Measurements from ENCODE around the gene ZBTB20. TPM values are rescaled to one million over a fixed set of nuclear protein-coding genes. Genes with fewer than 3 reads are reported as not detected.

Gene ZBTB20
- total RNA-seq, 1 experiment from 2014 or later = 10.7 TPM

GRCh38 chr3:114874522-114874971 is 272.5 kb downstream of the ZBTB20 start:
- POLR2A ChIA-PET = interaction anchor here (0.8 kb wide), 1 partner anchor 11 kb away, joined by 5 read pairs; no protein-coding TSS in a partner anchor
- no TSS peak for BruUV-seq (replicated peaks)

GRCh38 chr3:114873591-114873990 is 273.5 kb downstream of the ZBTB20 start:
- no peak for TF ChIP-seq CTCF (IDR thresholded peaks at IDR 0.05; ENCODE audit: unreplicated experiment)
- Mint-ChIP-seq H3K36me3 (ENCODE audit: insufficient read depth, unreplicated experiment) (no peaks in the 10 kb centered on the region), H3K27ac (ENCODE audit: low read depth, unreplicated experiment) (no peak overlapping the region), H3K9me3 (ENCODE audit: unreplicated experiment) (no peaks in the 10 kb centered on the region), H3K27me3 (ENCODE audit: insufficient read depth, unreplicated experiment) (no peaks in the 10 kb centered on the region), H3K4me1 (ENCODE audit: insufficient read depth, unreplicated experiment) (peaks cover 8% of the 10 kb centered on the region), H3K4me3 (ENCODE audit: unreplicated experiment) (no peak overlapping the region)
- intact Hi-C loops (cut with micrococcal nuclease) = no loop called here
- ChIA-PET POLR2A (no interaction called here), CTCF (interaction anchor here (0.9 kb wide), 1 partner anchor 188 kb away, joined by 3 read pairs; no protein-coding TSS in a partner anchor)
- no TSS peak for BruUV-seq (replicated peaks)
- no peak for DNase-seq (ENCODE audit: unreplicated experiment)

More at GRCh38 chr3:114874522-114874971, 272.5 kb downstream of the ZBTB20 start:
- no peak overlapping the region for H3K4me3 Mint-ChIP-seq (ENCODE audit: unreplicated experiment)
- no peaks in the 10 kb centered on the region for H3K27me3 Mint-ChIP-seq (ENCODE audit: insufficient read depth, unreplicated experiment)
- CTCF ChIA-PET = interaction anchor here (0.9 to 1.0 kb wide), 2 partner anchors 12 to 189 kb away, joined by 3 to 5 read pairs; no protein-coding TSS in a partner anchor
- H3K36me3 Mint-ChIP-seq (ENCODE audit: insufficient read depth, unreplicated experiment) = no peaks in the 10 kb centered on the region
- no peak for TF ChIP-seq CTCF (IDR thresholded peaks at IDR 0.05; ENCODE audit: unreplicated experiment)
- no peak for DNase-seq (ENCODE audit: unreplicated experiment)
- peaks cover 17% of the 10 kb centered on the region for H3K4me1 Mint-ChIP-seq (ENCODE audit: insufficient read depth, unreplicated experiment)
- H3K27ac Mint-ChIP-seq (ENCODE audit: low read depth, unreplicated experiment) = no peak overlapping the region
- intact Hi-C loops (cut with micrococcal nuclease) = no loop called here
- no peaks in the 10 kb centered on the region for H3K9me3 Mint-ChIP-seq (ENCODE audit: unreplicated experiment)

GRCh38 chr3:114872588-114872987 is 274.5 kb downstream of the ZBTB20 start:
- intact Hi-C loops (cut with micrococcal nuclease) = no loop called here
- Mint-ChIP-seq H3K4me3 (ENCODE audit: unreplicated experiment) (no peak overlapping the region), H3K27ac (ENCODE audit: low read depth, unreplicated experiment) (no peak overlapping the region), H3K27me3 (ENCODE audit: insufficient read depth, unreplicated experiment) (no peaks in the 10 kb centered on the region), H3K4me1 (ENCODE audit: insufficient read depth, unreplicated experiment) (peaks cover 6% of the 10 kb centered on the region), H3K9me3 (ENCODE audit: unreplicated experiment) (no peaks in the 10 kb centered on the region), H3K36me3 (ENCODE audit: insufficient read depth, unreplicated experiment) (no peaks in the 10 kb centered on the region)
- POLR2A ChIA-PET = interaction anchor here (0.6 kb wide), 1 partner anchor 326 kb away, joined by 3 read pairs; no protein-coding TSS in a partner anchor
- CTCF ChIA-PET = no interaction called here
- TF ChIP-seq CTCF (IDR thresholded peaks at IDR 0.05; ENCODE audit: unreplicated experiment) = no peak
- no TSS peak for BruUV-seq (replicated peaks)
- no peak for DNase-seq (ENCODE audit: unreplicated experiment)

GRCh38 chr3:114872050-114872449 is 275.0 kb downstream of the ZBTB20 start:
- no peaks in the 10 kb centered on the region for H3K27me3 Mint-ChIP-seq (ENCODE audit: insufficient read depth, unreplicated experiment)
- no TSS peak for BruUV-seq (replicated peaks)
- H3K27ac Mint-ChIP-seq (ENCODE audit: low read depth, unreplicated experiment) = no peak overlapping the region
- H3K9me3 Mint-ChIP-seq (ENCODE audit: unreplicated experiment) = no peaks in the 10 kb centered on the region
- intact Hi-C loops (cut with micrococcal nuclease) = no loop called here
- ChIA-PET POLR2A (interaction anchor here (0.6 kb wide), 1 partner anchor 327 kb away, joined by 3 read pairs; no protein-coding TSS in a partner anchor), CTCF (no interaction called here)
- no peak for DNase-seq (ENCODE audit: unreplicated experiment)
- no peak for TF ChIP-seq CTCF (IDR thresholded peaks at IDR 0.05; ENCODE audit: unreplicated experiment)
- peaks cover 6% of the 10 kb centered on the region for H3K4me1 Mint-ChIP-seq (ENCODE audit: insufficient read depth, unreplicated experiment)
- no peaks in the 10 kb centered on the region for H3K36me3 Mint-ChIP-seq (ENCODE audit: insufficient read depth, unreplicated experiment)
- no peak overlapping the region for H3K4me3 Mint-ChIP-seq (ENCODE audit: unreplicated experiment)

Measured in MCF 10A (cell line).